ENCODE measurements around the gene TTLL10.
"Not testable (repeated sequence)": the region's sequence is repeated elsewhere in the genome, so short reads cannot be mapped to it uniquely, and the experiment has no call there.

The TTLL10 gene

GRCh38 chr1:1148569-1148968 is 25.1 kb upstream of the TTLL10 start:
- H3K36me3 ChIP-seq (ENCODE audit: control insufficient read depth, insufficient read depth, low read length) = no peaks in the 10 kb centered on the region
- H3K4me1 ChIP-seq (ENCODE audit: control insufficient read depth, insufficient read depth, low read length, poor library complexity, severe bottlenecking) = peaks cover 18% of the 10 kb centered on the region
- no peak overlapping the region for H3K27ac ChIP-seq (ENCODE audit: insufficient read depth, low read length, poor library complexity, severe bottlenecking)
- H3K4me3 ChIP-seq (ENCODE audit: insufficient read depth, low read depth, low read length, poor library complexity, severe bottlenecking) = no peak overlapping the region
- no peaks in the 10 kb centered on the region for H3K27me3 ChIP-seq (replicated peaks; ENCODE audit: control insufficient read depth, insufficient read depth, low read length, poor library complexity, severe bottlenecking)
- no peaks in the 10 kb centered on the region for H3K9me3 ChIP-seq (ENCODE audit: control insufficient read depth, low read length)
- DNase-seq = no peak

GRCh38 chr1:1149416-1149815 is 24.3 kb upstream of the TTLL10 start:
- Histone ChIP-seq H3K36me3 (ENCODE audit: control insufficient read depth, insufficient read depth, low read length) (no peaks in the 10 kb centered on the region), H3K27ac (ENCODE audit: insufficient read depth, low read length, poor library complexity, severe bottlenecking) (no peak overlapping the region), H3K4me1 (ENCODE audit: control insufficient read depth, insufficient read depth, low read length, poor library complexity, severe bottlenecking) (peaks cover 9% of the 10 kb centered on the region), H3K9me3 (ENCODE audit: control insufficient read depth, low read length) (no peaks in the 10 kb centered on the region), H3K27me3 (replicated peaks; ENCODE audit: control insufficient read depth, insufficient read depth, low read length, poor library complexity, severe bottlenecking) (no peaks in the 10 kb centered on the region), H3K4me3 (ENCODE audit: insufficient read depth, low read depth, low read length, poor library complexity, severe bottlenecking) (no peak overlapping the region)
- DNase-seq = no peak

- no peaks in the 10 kb centered on the region for H3K27me3 ChIP-seq (replicated peaks; ENCODE audit: control insufficient read depth, insufficient read depth, low read length, poor library complexity, severe bottlenecking)
- DNase-seq = no peak
These were observed 23.6 kb upstream of the TTLL10 start for GRCh38 chr1:1150100-1150499.

DNA sequence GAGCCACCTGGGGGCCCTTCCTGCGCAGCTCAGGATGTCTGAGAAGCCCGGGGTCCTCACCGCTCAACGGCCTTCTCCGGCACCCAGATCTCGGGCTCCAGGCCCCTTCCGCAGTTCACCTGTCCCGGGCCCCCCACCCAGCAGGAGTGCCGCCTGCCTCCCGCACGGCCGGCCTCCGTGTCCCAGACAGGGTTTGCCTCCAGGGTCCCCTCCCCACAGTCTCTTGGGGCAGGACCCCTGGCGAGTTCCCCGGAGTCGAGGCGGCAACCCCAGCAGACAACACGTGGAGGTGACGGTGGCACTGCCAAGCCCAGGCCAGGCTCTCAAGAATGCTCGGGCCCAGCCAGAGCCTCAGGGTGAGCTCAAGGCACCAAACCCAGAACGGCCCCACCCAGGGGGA is 22.4 kb upstream of the TTLL10 start:
- no peak for DNase-seq
- Histone ChIP-seq H3K27me3 (replicated peaks; ENCODE audit: control insufficient read depth, insufficient read depth, low read length, poor library complexity, severe bottlenecking) (no peaks in the 10 kb centered on the region), H3K4me3 (ENCODE audit: insufficient read depth, low read depth, low read length, poor library complexity, severe bottlenecking) (no peak overlapping the region), H3K9me3 (ENCODE audit: control insufficient read depth, low read length) (no peaks in the 10 kb centered on the region), H3K27ac (ENCODE audit: insufficient read depth, low read length, poor library complexity, severe bottlenecking) (no peak overlapping the region), H3K4me1 (ENCODE audit: control insufficient read depth, insufficient read depth, low read length, poor library complexity, severe bottlenecking) (no peaks in the 10 kb centered on the region), H3K36me3 (ENCODE audit: control insufficient read depth, insufficient read depth, low read length) (no peaks in the 10 kb centered on the region)

More at GRCh38 chr1:1150100-1150499, 23.6 kb upstream of the TTLL10 start:
- Histone ChIP-seq H3K27ac (ENCODE audit: insufficient read depth, low read length, poor library complexity, severe bottlenecking) (no peak overlapping the region), H3K4me3 (ENCODE audit: insufficient read depth, low read depth, low read length, poor library complexity, severe bottlenecking) (no peak overlapping the region), H3K9me3 (ENCODE audit: control insufficient read depth, low read length) (no peaks in the 10 kb centered on the region), H3K4me1 (ENCODE audit: control insufficient read depth, insufficient read depth, low read length, poor library complexity, severe bottlenecking) (peaks cover 3% of the 10 kb centered on the region), H3K36me3 (ENCODE audit: control insufficient read depth, insufficient read depth, low read length) (no peaks in the 10 kb centered on the region)

GRCh38 chr1:1152431-1152830 is 21.2 kb upstream of the TTLL10 start:
- not testable (repeated sequence) for H3K9me3 ChIP-seq (ENCODE audit: control insufficient read depth, low read length); DNase-seq; H3K27ac ChIP-seq (ENCODE audit: insufficient read depth, low read length, poor library complexity, severe bottlenecking); H3K36me3 ChIP-seq (ENCODE audit: control insufficient read depth, insufficient read depth, low read length); H3K4me3 ChIP-seq (ENCODE audit: insufficient read depth, low read depth, low read length, poor library complexity, severe bottlenecking); H3K27me3 ChIP-seq (replicated peaks; ENCODE audit: control insufficient read depth, insufficient read depth, low read length, poor library complexity, severe bottlenecking); H3K4me1 ChIP-seq (ENCODE audit: control insufficient read depth, insufficient read depth, low read length, poor library complexity, severe bottlenecking)

DNA sequence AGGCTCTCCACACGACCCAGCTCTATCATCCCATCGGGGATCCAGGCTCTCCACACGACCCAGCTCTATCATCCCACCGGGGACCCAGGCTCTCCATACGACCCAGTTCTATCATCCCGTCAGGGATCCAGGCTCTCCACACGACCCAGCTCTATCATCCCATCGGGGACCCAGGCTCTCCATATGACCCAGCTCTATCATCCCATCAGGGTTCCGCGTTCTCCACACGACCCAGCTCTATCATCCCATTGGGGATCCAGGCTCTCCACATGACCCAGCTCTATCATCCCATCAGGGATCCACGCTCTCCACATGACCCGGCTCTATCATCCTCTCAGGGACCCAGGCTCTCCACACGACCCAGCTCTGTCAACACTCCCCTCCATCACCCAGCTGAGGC is 20.5 kb upstream of the TTLL10 start:
- DNase-seq; H3K36me3 ChIP-seq (ENCODE audit: control insufficient read depth, insufficient read depth, low read length); H3K4me1 ChIP-seq (ENCODE audit: control insufficient read depth, insufficient read depth, low read length, poor library complexity, severe bottlenecking); H3K27me3 ChIP-seq (replicated peaks; ENCODE audit: control insufficient read depth, insufficient read depth, low read length, poor library complexity, severe bottlenecking); H3K4me3 ChIP-seq (ENCODE audit: insufficient read depth, low read depth, low read length, poor library complexity, severe bottlenecking); H3K27ac ChIP-seq (ENCODE audit: insufficient read depth, low read length, poor library complexity, severe bottlenecking); H3K9me3 ChIP-seq (ENCODE audit: control insufficient read depth, low read length): not testable (repeated sequence)

DNA sequence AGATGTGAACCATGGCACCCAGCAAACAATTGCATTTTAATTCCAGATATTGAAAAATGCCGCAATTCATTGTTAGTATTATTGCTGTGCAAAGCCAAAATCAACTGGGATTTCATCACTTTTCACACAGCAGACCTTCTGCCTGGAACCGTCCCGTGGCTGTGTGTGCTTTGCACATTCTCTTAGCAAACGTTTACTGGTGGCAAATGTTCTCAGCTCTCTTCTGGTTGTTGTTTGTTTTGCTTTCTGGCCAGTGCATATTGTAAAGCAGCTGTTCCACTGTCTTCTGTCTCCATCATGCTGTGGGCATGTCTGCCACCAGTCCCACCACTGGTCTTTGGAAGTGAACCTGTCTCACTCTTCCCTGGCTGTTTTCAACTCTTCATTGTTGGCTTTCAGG is 19.8 kb upstream of the TTLL10 start:
- no peak overlapping the region for H3K27ac ChIP-seq (ENCODE audit: insufficient read depth, low read length, poor library complexity, severe bottlenecking)
- H3K4me1 ChIP-seq (ENCODE audit: control insufficient read depth, insufficient read depth, low read length, poor library complexity, severe bottlenecking) = peaks cover 11% of the 10 kb centered on the region
- no peaks in the 10 kb centered on the region for H3K9me3 ChIP-seq (ENCODE audit: control insufficient read depth, low read length)
- no peak overlapping the region for H3K4me3 ChIP-seq (ENCODE audit: insufficient read depth, low read depth, low read length, poor library complexity, severe bottlenecking)
- H3K36me3 ChIP-seq (ENCODE audit: control insufficient read depth, insufficient read depth, low read length) = no peaks in the 10 kb centered on the region
- H3K27me3 ChIP-seq (replicated peaks; ENCODE audit: control insufficient read depth, insufficient read depth, low read length, poor library complexity, severe bottlenecking) = no peaks in the 10 kb centered on the region
- no peak for DNase-seq

- H3K27me3 ChIP-seq (replicated peaks; ENCODE audit: control insufficient read depth, insufficient read depth, low read length, poor library complexity, severe bottlenecking) = no peaks in the 10 kb centered on the region
- no peak for DNase-seq
- no peak overlapping the region for H3K4me3 ChIP-seq (ENCODE audit: insufficient read depth, low read depth, low read length, poor library complexity, severe bottlenecking)
- H3K36me3 ChIP-seq (ENCODE audit: control insufficient read depth, insufficient read depth, low read length) = no peaks in the 10 kb centered on the region
- peaks cover 11% of the 10 kb centered on the region for H3K4me1 ChIP-seq (ENCODE audit: control insufficient read depth, insufficient read depth, low read length, poor library complexity, severe bottlenecking)
- no peaks in the 10 kb centered on the region for H3K9me3 ChIP-seq (ENCODE audit: control insufficient read depth, low read length)
- H3K27ac ChIP-seq (ENCODE audit: insufficient read depth, low read length, poor library complexity, severe bottlenecking) = no peak overlapping the region
These were observed 18.4 kb upstream of the TTLL10 start for GRCh38 chr1:1155258-1155657.

DNA sequence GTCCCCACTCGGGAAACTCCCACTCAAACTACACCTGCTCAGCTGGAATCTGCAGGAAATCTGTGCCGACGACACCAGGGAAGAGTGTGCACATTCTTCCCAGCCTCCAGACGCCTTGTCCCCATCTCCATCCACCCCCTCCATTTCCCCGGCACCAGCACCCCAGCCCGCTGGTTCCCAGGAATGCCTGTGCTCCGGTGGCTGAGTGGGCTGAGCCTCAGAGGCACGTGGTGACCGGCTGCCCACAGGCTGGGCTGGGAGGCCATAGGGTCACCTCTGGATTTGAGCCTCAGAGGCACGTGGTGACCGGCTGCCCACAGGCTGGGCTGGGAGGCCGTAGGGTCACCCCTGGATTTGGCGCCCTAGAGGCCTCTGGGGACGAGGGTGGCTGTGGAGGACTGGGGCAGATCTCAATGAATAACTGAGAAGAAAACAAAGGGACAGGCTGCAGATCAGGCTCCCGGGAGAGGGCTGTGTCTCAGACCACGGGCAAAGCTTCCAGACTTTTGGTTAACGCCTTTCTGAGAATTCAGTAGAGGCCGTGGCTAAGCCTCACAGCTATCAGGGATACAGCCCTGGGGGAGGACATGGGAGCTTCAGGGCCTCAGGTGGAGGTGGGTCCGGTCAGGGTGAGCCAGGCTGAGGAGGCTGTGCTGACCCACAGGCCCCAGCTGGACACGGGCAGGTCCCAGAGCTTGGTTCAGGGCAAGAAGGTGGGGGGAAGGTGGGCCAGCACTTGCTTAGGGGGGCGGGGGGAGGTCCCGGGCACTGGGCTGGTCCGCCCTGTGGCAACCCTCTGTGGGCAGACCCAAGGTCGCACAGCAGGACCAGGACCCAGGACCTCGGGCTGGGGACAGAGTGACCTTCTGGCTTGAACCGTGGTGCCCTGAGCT is 17.3 kb upstream of the TTLL10 start:
- Histone ChIP-seq H3K27me3 (replicated peaks; ENCODE audit: control insufficient read depth, insufficient read depth, low read length, poor library complexity, severe bottlenecking) (no peaks in the 10 kb centered on the region), H3K4me3 (ENCODE audit: insufficient read depth, low read depth, low read length, poor library complexity, severe bottlenecking) (no peak overlapping the region), H3K4me1 (ENCODE audit: control insufficient read depth, insufficient read depth, low read length, poor library complexity, severe bottlenecking) (peaks cover 11% of the 10 kb centered on the region), H3K36me3 (ENCODE audit: control insufficient read depth, insufficient read depth, low read length) (no peaks in the 10 kb centered on the region), H3K9me3 (ENCODE audit: control insufficient read depth, low read length) (no peaks in the 10 kb centered on the region), H3K27ac (ENCODE audit: insufficient read depth, low read length, poor library complexity, severe bottlenecking) (no peak overlapping the region)
- DNase-seq = no peak

GRCh38 chr1:1157033-1157365 is 16.7 kb upstream of the TTLL10 start:
- Histone ChIP-seq H3K36me3 (ENCODE audit: control insufficient read depth, insufficient read depth, low read length) (no peaks in the 10 kb centered on the region), H3K9me3 (ENCODE audit: control insufficient read depth, low read length) (no peaks in the 10 kb centered on the region), H3K27me3 (replicated peaks; ENCODE audit: control insufficient read depth, insufficient read depth, low read length, poor library complexity, severe bottlenecking) (no peaks in the 10 kb centered on the region), H3K27ac (ENCODE audit: insufficient read depth, low read length, poor library complexity, severe bottlenecking) (no peak overlapping the region), H3K4me3 (ENCODE audit: insufficient read depth, low read depth, low read length, poor library complexity, severe bottlenecking) (no peak overlapping the region), H3K4me1 (ENCODE audit: control insufficient read depth, insufficient read depth, low read length, poor library complexity, severe bottlenecking) (peaks cover 11% of the 10 kb centered on the region)
- no peak for DNase-seq

All from effector memory CD4-positive, alpha-beta T cell (primary cell).